Panc1 (cell line): ENCODE measurements around the gene TAOK1. TPM values are rescaled to one million over a fixed set of nuclear protein-coding genes. Genes with fewer than 3 reads are reported as not detected.

Source experiments
- ATAC-seq: fragments of 200-7000 bp; cut with Tn5 transposase; 2 replicates; pipeline ENCODE4 v1.9.1; 2020; ENCODE audit warnings: mild to moderate bottlenecking, moderate library complexity
- BruUV-seq: library from RNA; stranded (reverse); fragments of 400-500 nt; replicated peaks from 2 replicates; lab custom pipeline; 2021; lab: Mats Ljungman, UMichigan
- CTCF ChIA-PET: fragments of 300-600 bp; sonication (Branson Sonifier 250); formaldehyde crosslinking; loops from one replicate; lab custom pipeline; 2022; ENCODE audit warnings: antibody characterized with exemption; lab: Charles Lee
- POLR2A ChIA-PET: fragments of 300-600 bp; sonication (Branson Sonifier 250); formaldehyde crosslinking; loops from one replicate; lab custom pipeline; 2022; ENCODE audit warnings: antibody characterized with exemption; lab: Charles Lee
- DNase-seq: peaks from one replicate; pipeline ENCODE4 v3.0.0-alpha.2; 2010; ENCODE audit warnings: low read depth, low spot score
- H3K27ac ChIP-seq: 2 replicates; pipeline ENCODE4 v1.5.1; 2011; ENCODE audit warnings: mild to moderate bottlenecking, low read length, inconsistent platforms
- H3K27me3 ChIP-seq: fragments of 200-500 bp; sonication (Bioruptor generic); 2 replicates; pipeline ENCODE4 v1.6.0; 2014; ENCODE audit warnings: low read length, inconsistent platforms; ENCODE audit not compliant: control insufficient read depth, insufficient read depth
- H3K36me3 ChIP-seq: fragments of 200-500 bp; sonication (Bioruptor generic); 2 replicates; pipeline ENCODE4 v1.5.1; 2014; ENCODE audit warnings: inconsistent platforms, mild to moderate bottlenecking, low read length, moderate library complexity; ENCODE audit not compliant: control insufficient read depth, insufficient read depth
- H3K4me1 ChIP-seq: 2 replicates; pipeline ENCODE4 v1.5.1; 2011; ENCODE audit warnings: inconsistent platforms, mild to moderate bottlenecking, low read length, moderate library complexity; ENCODE audit not compliant: control insufficient read depth, insufficient read depth
- H3K4me3 ChIP-seq, 2 experiments: 2 replicates each; pipeline ENCODE4 v1.5.1; 2011 to 2012; ENCODE audit warnings: low read depth in 2 of 2, low read length in 2 of 2, mild to moderate bottlenecking in 2 of 2, inconsistent platforms in 1 of 2, moderate library complexity in 1 of 2
- H3K9me3 ChIP-seq: fragments of 200-500 bp; sonication (Bioruptor generic); 2 replicates; pipeline ENCODE4 v1.5.1; 2014; ENCODE audit warnings: low read depth, mild to moderate bottlenecking, inconsistent platforms, low read length, moderate library complexity; ENCODE audit not compliant: control insufficient read depth, insufficient read depth
- CTCF ChIP-seq: fragments of 450-650 bp; IDR thresholded peaks from 2 replicates; pipeline ENCODE4 v1.5.1; 2017; ENCODE audit warnings: mild to moderate bottlenecking
- POLR2AphosphoS5 ChIP-seq: IDR thresholded peaks from 2 replicates; pipeline ENCODE4 v1.6.1; 2012; ENCODE audit warnings: mild to moderate bottlenecking, low read depth, low read length, moderate library complexity
- REST ChIP-seq, 2 experiments: IDR thresholded peaks; 2 replicates each; pipeline ENCODE4 v1.6.1; 2011 to 2012; ENCODE audit warnings: low read depth in 2 of 2, control low read depth in 1 of 2, low read length in 1 of 2, mild to moderate bottlenecking in 1 of 2, moderate library complexity in 1 of 2; ENCODE audit not compliant: insufficient read depth in 1 of 2
- SIN3A ChIP-seq: IDR thresholded peaks from 2 replicates; pipeline ENCODE4 v1.6.1; 2012; ENCODE audit warnings: low read depth, mild to moderate bottlenecking, low read length, moderate library complexity, borderline replicate concordance; ENCODE audit not compliant: insufficient read depth
- TCF7L2 ChIP-seq: IDR thresholded peaks from 2 replicates; pipeline ENCODE4 v1.6.1; 2011; ENCODE audit warnings: mild to moderate bottlenecking, low read depth, low read length, inconsistent platforms
- in situ Hi-C: cut with HindIII; loops from 2 replicates; pipeline ENCODE4 v1.10.0; 2016; ENCODE audit warnings: low sequenced_read_pairs, low pct_unique_long_range_greater_than_20kb
- intact Hi-C: fragments of 100-400 bp; cut with micrococcal nuclease; formaldehyde crosslinking; loops from one replicate; pipeline ENCODE4 v1.10.0; 2022; ENCODE audit not compliant: unreplicated experiment
- total RNA-seq: library from RNA; stranded (reverse); gene quantifications from one replicate; pipeline ENCODE4 v1.2.1, GENCODE V29; 2021; ENCODE audit not compliant: unreplicated experiment

TAOK1 gene
- total RNA-seq, 1 experiment from 2014 or later = 111 TPM

GRCh38 chr17:29577001-29577370 is 186.8 kb downstream of the TAOK1 start:
- Histone ChIP-seq H3K27ac (no peak overlapping the region), H3K27me3 (no peaks in the 10 kb centered on the region), H3K9me3 (no peaks in the 10 kb centered on the region), H3K36me3 (0 out of 2 replicates have a peak, but pooled peaks cover 2% of the 10 kb centered on the region), H3K4me3 (no peak overlapping the region), H3K4me1 (no peaks in the 10 kb centered on the region)
- no TSS peak for BruUV-seq
- no peak for ATAC-seq
- intact Hi-C loops (no loop called here), in situ Hi-C loops (no loop called here)
- no peak for DNase-seq
- TF ChIP-seq CTCF = no peak
- no peak for TF ChIP-seq POLR2AphosphoS5
- TF ChIP-seq REST (IDR thresholded peaks at IDR 0.05; ENCODE audit: insufficient read depth in 1 of 2, low read depth in 2 of 2, low read length in 1 of 2) = no peak
- no peak for TF ChIP-seq SIN3A
- TF ChIP-seq TCF7L2 = no peak
- POLR2A ChIA-PET = no interaction called here
- CTCF ChIA-PET = interaction anchor here (0.5 kb wide), 1 partner anchor 225 kb away, joined by 8 read pairs; no protein-coding TSS in a partner anchor

DNA sequence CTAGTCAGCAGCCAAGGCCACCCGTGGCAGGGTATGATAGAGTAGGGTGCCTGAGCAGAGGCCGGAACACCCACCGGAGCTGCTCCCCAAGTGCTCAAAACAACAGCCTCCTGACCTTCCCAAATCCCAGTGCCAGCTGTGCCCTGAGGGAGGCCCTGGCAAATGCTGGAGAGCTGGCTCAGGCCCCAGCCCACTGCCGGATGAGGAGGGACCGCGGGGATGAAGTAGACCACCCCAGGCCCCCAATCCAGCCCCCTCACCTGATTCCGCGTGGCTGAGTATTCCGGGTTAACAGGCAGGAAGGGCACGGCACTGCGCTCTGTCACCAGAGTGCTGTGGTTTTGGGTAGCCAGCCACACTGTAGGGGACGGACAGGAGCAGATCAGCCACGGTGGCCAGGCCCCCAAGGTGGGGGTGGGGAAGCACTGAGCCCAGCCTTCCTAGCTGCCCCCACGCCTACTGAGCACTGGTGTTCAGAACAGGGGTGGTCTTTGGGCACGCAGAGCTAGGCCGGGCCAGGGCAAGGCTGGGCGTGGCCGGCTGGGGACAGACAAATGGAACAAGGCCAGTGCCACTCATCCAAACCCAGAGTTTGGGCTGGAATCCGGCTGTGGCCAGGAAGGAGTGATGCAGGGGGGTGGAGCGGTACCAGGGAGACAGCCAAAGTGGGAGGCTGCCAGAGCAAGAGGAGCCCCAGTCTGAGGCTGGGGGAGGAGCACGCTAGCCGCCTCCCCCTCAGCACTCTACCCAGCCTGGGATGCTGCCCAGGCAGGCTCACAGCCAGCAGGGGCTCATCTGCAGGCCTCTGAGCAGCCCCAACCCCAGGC is 187.4 kb downstream of the TAOK1 start:
- Histone ChIP-seq H3K4me3 (no peak overlapping the region), H3K27ac (no peak overlapping the region), H3K36me3 (0 out of 2 replicates have a peak, but pooled peaks cover 2% of the 10 kb centered on the region), H3K4me1 (no peaks in the 10 kb centered on the region), H3K9me3 (no peaks in the 10 kb centered on the region), H3K27me3 (no peaks in the 10 kb centered on the region)
- BruUV-seq = no TSS peak
- intact Hi-C loops (no loop called here), in situ Hi-C loops (no loop called here)
- POLR2A ChIA-PET = no interaction called here
- DNase-seq (no peak), ATAC-seq (no peak)
- CTCF ChIA-PET = no interaction called here
- TF ChIP-seq TCF7L2 = no peak
- TF ChIP-seq SIN3A = no peak
- TF ChIP-seq CTCF = no peak
- TF ChIP-seq POLR2AphosphoS5 = no peak
- no peak for TF ChIP-seq REST (IDR thresholded peaks at IDR 0.05; ENCODE audit: insufficient read depth in 1 of 2, low read depth in 2 of 2, low read length in 1 of 2)
